Osteocyte (in vitro differentiated cells): Measurements from ENCODE around the gene C1GALT1. TPM values are rescaled to one million over a fixed set of nuclear protein-coding genes. Genes with fewer than 3 reads are reported as not detected.

Experiments
- DNase-seq: peaks from one replicate; pipeline ENCODE4 v3.0.0; 2021; ENCODE audit warnings: mixed read lengths; ENCODE audit not compliant: unreplicated experiment; ENCODE audit errors: extremely low spot score
- H3K27ac Mint-ChIP-seq: one replicate; pipeline ENCODE4 v1.8.0; 2021; ENCODE audit warnings: mild to moderate bottlenecking, mixed read lengths; ENCODE audit not compliant: unreplicated experiment
- H3K27me3 Mint-ChIP-seq: one replicate; pipeline ENCODE4 v1.8.0; 2021; ENCODE audit warnings: mixed read lengths; ENCODE audit not compliant: unreplicated experiment
- H3K36me3 Mint-ChIP-seq: one replicate; pipeline ENCODE4 v1.8.0; 2021; ENCODE audit warnings: mixed read lengths; ENCODE audit not compliant: unreplicated experiment
- H3K4me1 Mint-ChIP-seq: one replicate; pipeline ENCODE4 v1.8.0; 2021; ENCODE audit warnings: mixed read lengths; ENCODE audit not compliant: unreplicated experiment
- H3K4me3 Mint-ChIP-seq: one replicate; pipeline ENCODE4 v1.8.0; 2021; ENCODE audit warnings: mild to moderate bottlenecking, moderate library complexity, mixed read lengths; ENCODE audit not compliant: unreplicated experiment
- H3K9me3 Mint-ChIP-seq: one replicate; pipeline ENCODE4 v1.8.0; 2021; ENCODE audit warnings: mixed read lengths; ENCODE audit not compliant: unreplicated experiment
- total RNA-seq: library from RNA; stranded (reverse); gene quantifications from 2 replicates; pipeline ENCODE4 v1.2.1, GENCODE V29; 2021
- TF ChIP-seq, protein P1 (sequence below): fragments of 200-600 bp; sonication (generic); IDR thresholded peaks from 2 replicates; pipeline ENCODE4 v1.5.0; 2021; ENCODE audit warnings: antibody characterized with exemption, mild to moderate bottlenecking, moderate library complexity

C1GALT1 gene
- total RNA-seq, 1 donor from 2014 or later, result 30.9 TPM

DNA sequence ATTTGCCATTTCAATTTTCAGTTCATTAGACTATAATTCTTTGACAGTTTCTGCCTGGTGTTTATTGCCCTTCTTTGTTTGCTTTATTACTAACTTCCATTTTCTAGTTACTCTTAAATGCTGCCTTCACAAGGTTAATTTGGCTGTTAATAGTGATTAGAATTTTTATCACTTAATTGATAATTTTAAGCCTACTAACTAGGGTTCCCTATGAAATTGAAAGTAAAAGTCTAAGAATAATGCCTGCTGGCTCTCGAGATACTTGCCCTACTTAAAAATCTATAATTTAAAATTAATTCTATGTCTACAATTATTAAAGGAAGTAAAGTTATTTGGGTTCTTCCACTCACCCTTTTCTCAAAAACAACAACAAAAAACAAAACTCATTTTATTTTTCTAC is 65.3 kb downstream of the C1GALT1 start:
- Mint-ChIP-seq H3K4me1 (peaks cover 6% of the 10 kb centered on the region), H3K27me3 (no peaks in the 10 kb centered on the region), H3K36me3 (peaks cover 15% of the 10 kb centered on the region)

DNA sequence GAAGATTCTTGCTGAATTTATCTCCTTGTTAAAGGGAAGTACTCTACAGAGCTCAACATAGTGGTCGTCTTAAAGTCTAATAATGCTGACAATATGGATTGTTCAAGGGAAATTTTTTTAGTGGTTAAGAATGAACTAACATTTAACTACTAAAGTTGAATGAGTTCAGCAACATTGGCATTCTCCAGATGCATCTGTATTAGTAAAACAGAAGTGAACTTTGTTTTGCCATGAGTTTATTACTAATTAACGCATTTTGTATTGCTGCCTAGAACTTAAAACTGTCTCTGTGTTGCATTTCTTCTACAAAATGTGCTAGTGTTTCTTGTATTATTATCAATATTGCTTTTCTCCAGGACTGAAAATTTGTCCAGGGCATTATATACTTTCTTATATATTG is 67.5 kb downstream of the C1GALT1 start:
- Mint-ChIP-seq H3K36me3 (peaks cover 5% of the 10 kb centered on the region), H3K9me3 (no peaks in the 10 kb centered on the region), H3K27ac (no peak overlapping the region), H3K4me3 (no peak overlapping the region), H3K4me1 (peaks cover 6% of the 10 kb centered on the region), H3K27me3 (no peaks in the 10 kb centered on the region)
- TF ChIP-seq, protein P1, sequence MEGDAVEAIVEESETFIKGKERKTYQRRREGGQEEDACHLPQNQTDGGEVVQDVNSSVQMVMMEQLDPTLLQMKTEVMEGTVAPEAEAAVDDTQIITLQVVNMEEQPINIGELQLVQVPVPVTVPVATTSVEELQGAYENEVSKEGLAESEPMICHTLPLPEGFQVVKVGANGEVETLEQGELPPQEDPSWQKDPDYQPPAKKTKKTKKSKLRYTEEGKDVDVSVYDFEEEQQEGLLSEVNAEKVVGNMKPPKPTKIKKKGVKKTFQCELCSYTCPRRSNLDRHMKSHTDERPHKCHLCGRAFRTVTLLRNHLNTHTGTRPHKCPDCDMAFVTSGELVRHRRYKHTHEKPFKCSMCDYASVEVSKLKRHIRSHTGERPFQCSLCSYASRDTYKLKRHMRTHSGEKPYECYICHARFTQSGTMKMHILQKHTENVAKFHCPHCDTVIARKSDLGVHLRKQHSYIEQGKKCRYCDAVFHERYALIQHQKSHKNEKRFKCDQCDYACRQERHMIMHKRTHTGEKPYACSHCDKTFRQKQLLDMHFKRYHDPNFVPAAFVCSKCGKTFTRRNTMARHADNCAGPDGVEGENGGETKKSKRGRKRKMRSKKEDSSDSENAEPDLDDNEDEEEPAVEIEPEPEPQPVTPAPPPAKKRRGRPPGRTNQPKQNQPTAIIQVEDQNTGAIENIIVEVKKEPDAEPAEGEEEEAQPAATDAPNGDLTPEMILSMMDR, result no peak
- DNase-seq, result no peak

More for the DNA sequence above, 65.3 kb downstream of the C1GALT1 start:
- Mint-ChIP-seq H3K9me3 (no peaks in the 10 kb centered on the region), H3K27ac (no peak overlapping the region), H3K4me3 (no peak overlapping the region)
- TF ChIP-seq, protein P1, result no peak
- DNase-seq, result no peak

DNA sequence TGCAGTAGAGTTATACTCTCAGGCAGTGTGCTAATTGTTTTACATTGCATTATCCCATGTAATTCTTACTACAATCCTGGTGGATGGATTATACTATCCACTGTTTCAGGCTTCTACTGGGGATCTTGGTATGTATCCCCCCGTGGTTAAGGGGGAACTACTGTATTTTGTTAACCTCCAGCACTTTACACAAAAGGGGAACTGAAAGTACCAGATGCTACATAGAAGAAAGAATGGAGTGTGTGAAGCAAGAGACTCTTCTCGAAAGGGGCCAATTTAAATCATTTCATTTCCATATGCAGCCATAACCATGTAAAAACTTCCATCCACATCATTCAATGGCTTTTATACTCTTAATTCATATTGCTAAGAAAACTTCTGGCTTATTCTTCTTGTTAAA is 69.4 kb downstream of the C1GALT1 start:
- TF ChIP-seq, protein P1, result no peak
- Mint-ChIP-seq H3K27ac (no peak overlapping the region), H3K9me3 (no peaks in the 10 kb centered on the region), H3K36me3 (peaks cover 5% of the 10 kb centered on the region), H3K4me1 (peaks cover 6% of the 10 kb centered on the region), H3K4me3 (no peak overlapping the region), H3K27me3 (no peaks in the 10 kb centered on the region)
- DNase-seq, result no peak

DNA sequence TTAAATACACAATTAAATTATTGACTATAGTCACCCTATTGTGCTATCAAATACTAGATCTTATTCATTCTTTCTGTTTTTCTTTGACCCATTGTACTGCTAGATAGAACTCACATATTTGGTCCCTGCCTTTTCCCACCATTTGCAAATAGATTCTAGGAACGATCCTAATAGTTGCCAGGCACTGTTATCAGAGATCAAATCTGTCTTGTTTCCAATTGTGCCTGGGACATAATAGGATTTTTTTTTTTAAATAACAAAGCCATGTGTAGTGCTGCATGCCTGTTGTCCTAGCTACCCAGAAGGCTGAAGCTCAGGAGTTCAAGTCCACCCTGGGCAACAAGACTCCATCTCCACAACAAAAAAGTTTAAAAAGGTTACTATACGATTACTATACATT is 72.0 kb downstream of the C1GALT1 start:
- Mint-ChIP-seq H3K4me3 (no peak overlapping the region), H3K9me3 (no peaks in the 10 kb centered on the region), H3K27me3 (no peaks in the 10 kb centered on the region), H3K27ac (no peak overlapping the region), H3K36me3 (peaks cover 5% of the 10 kb centered on the region), H3K4me1 (peaks cover 11% of the 10 kb centered on the region)
- TF ChIP-seq, protein P1, result no peak
- DNase-seq, result no peak

DNA sequence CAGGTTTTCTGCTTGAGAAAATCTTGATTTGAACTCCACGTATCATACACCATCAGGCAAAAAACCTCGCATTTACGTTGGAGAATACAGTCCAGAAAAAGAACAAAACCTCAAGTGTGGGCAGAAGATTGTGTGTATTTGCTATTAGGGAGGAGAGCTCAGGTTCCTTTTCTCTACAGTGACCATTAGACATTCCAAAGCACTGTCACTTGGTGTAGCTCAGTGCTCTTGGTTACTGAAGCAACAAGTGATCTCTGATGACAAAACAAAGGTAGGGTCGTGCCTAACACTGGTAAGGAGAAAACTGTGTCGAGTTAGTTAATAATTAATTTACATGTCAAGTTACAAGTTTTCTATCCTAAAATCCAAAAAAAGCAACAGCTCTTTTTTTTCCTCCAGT is 72.6 kb downstream of the C1GALT1 start:
- peaks cover 8% of the 10 kb centered on the region for H3K36me3 Mint-ChIP-seq
- no peaks in the 10 kb centered on the region for H3K27me3 Mint-ChIP-seq
- DNase-seq, result no peak
- H3K4me1 Mint-ChIP-seq, result peaks cover 14% of the 10 kb centered on the region
- H3K4me3 Mint-ChIP-seq, result no peak overlapping the region
- H3K9me3 Mint-ChIP-seq, result no peaks in the 10 kb centered on the region
- no peak overlapping the region for H3K27ac Mint-ChIP-seq
- TF ChIP-seq, protein P1, result no peak
